ENCODE data around the gene MAGEF1. TPM values are rescaled to one million over a fixed set of nuclear protein-coding genes. Genes with fewer than 3 reads are reported as not detected.

The MAGEF1 gene
- total and polyA plus RNA-seq, 2 of the 13 experiments (the other 11 are each of a cell fraction or from before 2014, with no cell fraction given), result 26.0 to 62.4 TPM

DNA sequence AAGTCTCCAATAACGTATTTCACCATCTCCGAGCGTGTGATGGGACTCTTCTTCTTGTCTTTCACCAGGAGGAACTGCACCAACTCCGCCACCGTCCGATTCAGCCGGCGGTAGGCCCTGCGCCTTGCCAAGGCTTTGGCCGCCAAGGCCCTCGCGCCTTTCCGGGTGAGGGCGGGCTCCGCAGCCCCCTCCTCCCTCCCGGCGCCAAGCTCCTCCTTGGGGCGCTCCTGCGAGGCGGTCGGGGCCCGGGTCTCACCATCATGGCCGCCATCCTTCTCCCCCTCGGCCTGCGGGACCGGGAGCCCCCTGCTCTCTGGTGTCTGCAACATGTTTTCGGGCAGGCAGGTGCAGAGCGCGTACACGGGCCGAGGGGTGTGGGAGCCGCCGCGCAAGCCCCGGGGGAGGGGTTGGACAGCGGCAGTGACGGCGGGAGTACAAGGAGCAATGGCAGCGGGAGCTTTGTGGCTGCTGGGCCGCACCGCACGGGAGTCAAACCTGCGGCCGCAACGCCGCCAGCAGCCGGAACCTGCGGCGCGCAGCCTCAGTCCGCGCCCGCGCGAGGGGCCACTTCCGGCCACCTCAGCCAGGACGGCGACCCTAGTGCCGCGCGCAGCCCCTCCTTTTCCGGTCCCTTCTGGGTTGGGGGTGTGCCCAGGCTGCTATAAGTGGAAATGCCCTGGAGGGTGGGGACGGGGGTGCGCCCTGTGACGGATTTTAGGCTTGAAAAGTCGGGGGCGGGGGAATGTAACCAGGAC, at the start of gene MAGEF1 (continued):
- peak; percentile 39; the same call in 1 of the 2 replicates for TF ChIP-seq ZBTB26 (CRISPR knock-in tag; IDR thresholded peaks at IDR 0.05; ENCODE audit: borderline replicate concordance)
- TF ChIP-seq ZNF180 (CRISPR knock-in tag; IDR thresholded peaks at IDR 0.05; ENCODE audit: borderline replicate concordance, low read depth), result no peak
- TF ChIP-seq MYPOP (CRISPR knock-in tag; IDR thresholded peaks at IDR 0.05), result peak; percentile 85
- TF ChIP-seq ZKSCAN5 (CRISPR knock-in tag; IDR thresholded peaks at IDR 0.05), result no peak; the same call in 1 of the 2 replicates
- peak; percentile 80; the same call in 1 of the 2 replicates for TF ChIP-seq ZNF572 (CRISPR knock-in tag; IDR thresholded peaks at IDR 0.05)
- no peak for TF ChIP-seq ZNF335 (CRISPR knock-in tag; IDR thresholded peaks at IDR 0.05)
- TF ChIP-seq ZNF296 (CRISPR knock-in tag; conservative IDR thresholded peaks at IDR 0.05), result peak; percentile 67; the same call in 1 of the 2 replicates
- TF ChIP-seq FOXO1 (CRISPR knock-in tag; IDR thresholded peaks at IDR 0.05), result no peak
- no peak for TF ChIP-seq MLLT10 (CRISPR knock-in tag; IDR thresholded peaks at IDR 0.05)
- no peak for TF ChIP-seq TBX3 (IDR thresholded peaks at IDR 0.05; ENCODE audit: borderline replicate concordance)
- TF ChIP-seq ZNF589 (CRISPR knock-in tag; conservative IDR thresholded peaks at IDR 0.05), result peak; percentile 78; the same call in 1 of the 2 replicates
- TF ChIP-seq, protein P1, sequence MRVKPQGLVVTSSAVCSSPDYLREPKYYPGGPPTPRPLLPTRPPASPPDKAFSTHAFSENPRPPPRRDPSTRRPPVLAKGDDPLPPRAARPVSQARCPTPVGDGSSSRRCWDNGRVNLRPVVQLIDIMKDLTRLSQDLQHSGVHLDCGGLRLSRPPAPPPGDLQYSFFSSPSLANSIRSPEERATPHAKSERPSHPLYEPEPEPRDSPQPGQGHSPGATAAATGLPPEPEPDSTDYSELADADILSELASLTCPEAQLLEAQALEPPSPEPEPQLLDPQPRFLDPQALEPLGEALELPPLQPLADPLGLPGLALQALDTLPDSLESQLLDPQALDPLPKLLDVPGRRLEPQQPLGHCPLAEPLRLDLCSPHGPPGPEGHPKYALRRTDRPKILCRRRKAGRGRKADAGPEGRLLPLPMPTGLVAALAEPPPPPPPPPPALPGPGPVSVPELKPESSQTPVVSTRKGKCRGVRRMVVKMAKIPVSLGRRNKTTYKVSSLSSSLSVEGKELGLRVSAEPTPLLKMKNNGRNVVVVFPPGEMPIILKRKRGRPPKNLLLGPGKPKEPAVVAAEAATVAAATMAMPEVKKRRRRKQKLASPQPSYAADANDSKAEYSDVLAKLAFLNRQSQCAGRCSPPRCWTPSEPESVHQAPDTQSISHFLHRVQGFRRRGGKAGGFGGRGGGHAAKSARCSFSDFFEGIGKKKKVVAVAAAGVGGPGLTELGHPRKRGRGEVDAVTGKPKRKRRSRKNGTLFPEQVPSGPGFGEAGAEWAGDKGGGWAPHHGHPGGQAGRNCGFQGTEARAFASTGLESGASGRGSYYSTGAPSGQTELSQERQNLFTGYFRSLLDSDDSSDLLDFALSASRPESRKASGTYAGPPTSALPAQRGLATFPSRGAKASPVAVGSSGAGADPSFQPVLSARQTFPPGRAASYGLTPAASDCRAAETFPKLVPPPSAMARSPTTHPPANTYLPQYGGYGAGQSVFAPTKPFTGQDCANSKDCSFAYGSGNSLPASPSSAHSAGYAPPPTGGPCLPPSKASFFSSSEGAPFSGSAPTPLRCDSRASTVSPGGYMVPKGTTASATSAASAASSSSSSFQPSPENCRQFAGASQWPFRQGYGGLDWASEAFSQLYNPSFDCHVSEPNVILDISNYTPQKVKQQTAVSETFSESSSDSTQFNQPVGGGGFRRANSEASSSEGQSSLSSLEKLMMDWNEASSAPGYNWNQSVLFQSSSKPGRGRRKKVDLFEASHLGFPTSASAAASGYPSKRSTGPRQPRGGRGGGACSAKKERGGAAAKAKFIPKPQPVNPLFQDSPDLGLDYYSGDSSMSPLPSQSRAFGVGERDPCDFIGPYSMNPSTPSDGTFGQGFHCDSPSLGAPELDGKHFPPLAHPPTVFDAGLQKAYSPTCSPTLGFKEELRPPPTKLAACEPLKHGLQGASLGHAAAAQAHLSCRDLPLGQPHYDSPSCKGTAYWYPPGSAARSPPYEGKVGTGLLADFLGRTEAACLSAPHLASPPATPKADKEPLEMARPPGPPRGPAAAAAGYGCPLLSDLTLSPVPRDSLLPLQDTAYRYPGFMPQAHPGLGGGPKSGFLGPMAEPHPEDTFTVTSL (CRISPR knock-in tag; IDR thresholded peaks at IDR 0.05; ENCODE audit: borderline replicate concordance), result no peak
- no peak for TF ChIP-seq NBN (conservative IDR thresholded peaks at IDR 0.05)
- TF ChIP-seq ZSCAN9 (CRISPR knock-in tag; IDR thresholded peaks at IDR 0.05; ENCODE audit: borderline replicate concordance), result no peak; the same call in 1 of the 2 replicates
- 0 out of 2 replicates have a peak, but pooled peaks have one; percentile 17 for TF ChIP-seq ZFP36L1 (CRISPR knock-in tag; IDR thresholded peaks at IDR 0.05)
- peak; percentile 20; the same call in 1 of the 2 replicates for TF ChIP-seq ZNF460 (CRISPR knock-in tag; IDR thresholded peaks at IDR 0.05; ENCODE audit: borderline replicate concordance)
- TF ChIP-seq HNRNPL (IDR thresholded peaks at IDR 0.05; ENCODE audit: low read depth, low read length), result no peak
- peak; percentile 80 for TF ChIP-seq YEATS2 (CRISPR knock-in tag; IDR thresholded peaks at IDR 0.05; ENCODE audit: borderline replicate concordance)
- TF ChIP-seq, protein P2, sequence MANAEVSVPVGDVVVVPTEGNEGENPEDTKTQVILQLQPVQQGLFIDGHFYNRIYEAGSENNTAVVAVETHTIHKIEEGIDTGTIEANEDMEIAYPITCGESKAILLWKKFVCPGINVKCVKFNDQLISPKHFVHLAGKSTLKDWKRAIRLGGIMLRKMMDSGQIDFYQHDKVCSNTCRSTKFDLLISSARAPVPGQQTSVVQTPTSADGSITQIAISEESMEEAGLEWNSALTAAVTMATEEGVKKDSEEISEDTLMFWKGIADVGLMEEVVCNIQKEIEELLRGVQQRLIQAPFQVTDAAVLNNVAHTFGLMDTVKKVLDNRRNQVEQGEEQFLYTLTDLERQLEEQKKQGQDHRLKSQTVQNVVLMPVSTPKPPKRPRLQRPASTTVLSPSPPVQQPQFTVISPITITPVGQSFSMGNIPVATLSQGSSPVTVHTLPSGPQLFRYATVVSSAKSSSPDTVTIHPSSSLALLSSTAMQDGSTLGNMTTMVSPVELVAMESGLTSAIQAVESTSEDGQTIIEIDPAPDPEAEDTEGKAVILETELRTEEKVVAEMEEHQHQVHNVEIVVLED (CRISPR knock-in tag; IDR thresholded peaks at IDR 0.05; ENCODE audit: borderline replicate concordance), result peak; percentile 81; the same call in 1 of the 2 replicates
